Measurements from ENCODE around the gene SPEF2.

GRCh38 chr5:35626553-35626952 lies 8.9 kb downstream of the SPEF2 start:
- no peak for TF ChIP-seq EZH2phosphoT487 (IDR thresholded peaks at IDR 0.05; ENCODE audit: borderline replicate concordance, low read depth, low read length)
- TF ChIP-seq CTCF (conservative IDR thresholded peaks at IDR 0.05; ENCODE audit: low read length), result no peak
